ENCODE results near the gene ZNF740. TPM values are rescaled to one million over a fixed set of nuclear protein-coding genes. Genes with fewer than 3 reads are reported as not detected.

ZNF740 gene
- total and polyA plus RNA-seq, 2 donors (not counting 1 experiment from before 2014, with no cell fraction given) = 35.9 to 117 TPM

DNA sequence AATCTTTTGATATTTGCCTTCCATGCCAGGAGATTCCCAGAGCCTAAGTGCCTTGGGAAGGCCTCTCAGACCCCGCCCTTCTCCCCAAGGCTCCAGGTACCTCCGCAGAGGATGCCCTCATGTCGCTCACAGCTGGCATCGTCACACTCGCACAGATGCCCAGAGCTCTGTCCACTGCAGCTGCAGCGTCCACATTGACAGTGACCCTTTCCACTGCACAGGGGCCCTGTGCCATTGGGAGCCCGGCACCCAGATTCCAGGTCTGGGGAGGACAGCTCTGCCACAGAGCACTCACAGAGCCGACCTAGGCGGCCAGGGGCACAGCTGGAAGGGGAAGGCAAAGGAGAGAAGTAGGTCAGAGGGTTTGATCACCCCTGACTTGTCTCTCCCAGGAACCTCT, 12.5 kb downstream of the ZNF740 start:
- TF ChIP-seq, protein P1, sequence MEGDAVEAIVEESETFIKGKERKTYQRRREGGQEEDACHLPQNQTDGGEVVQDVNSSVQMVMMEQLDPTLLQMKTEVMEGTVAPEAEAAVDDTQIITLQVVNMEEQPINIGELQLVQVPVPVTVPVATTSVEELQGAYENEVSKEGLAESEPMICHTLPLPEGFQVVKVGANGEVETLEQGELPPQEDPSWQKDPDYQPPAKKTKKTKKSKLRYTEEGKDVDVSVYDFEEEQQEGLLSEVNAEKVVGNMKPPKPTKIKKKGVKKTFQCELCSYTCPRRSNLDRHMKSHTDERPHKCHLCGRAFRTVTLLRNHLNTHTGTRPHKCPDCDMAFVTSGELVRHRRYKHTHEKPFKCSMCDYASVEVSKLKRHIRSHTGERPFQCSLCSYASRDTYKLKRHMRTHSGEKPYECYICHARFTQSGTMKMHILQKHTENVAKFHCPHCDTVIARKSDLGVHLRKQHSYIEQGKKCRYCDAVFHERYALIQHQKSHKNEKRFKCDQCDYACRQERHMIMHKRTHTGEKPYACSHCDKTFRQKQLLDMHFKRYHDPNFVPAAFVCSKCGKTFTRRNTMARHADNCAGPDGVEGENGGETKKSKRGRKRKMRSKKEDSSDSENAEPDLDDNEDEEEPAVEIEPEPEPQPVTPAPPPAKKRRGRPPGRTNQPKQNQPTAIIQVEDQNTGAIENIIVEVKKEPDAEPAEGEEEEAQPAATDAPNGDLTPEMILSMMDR (IDR thresholded peaks at IDR 0.05) = no peak
- no peak for TF ChIP-seq EZH2 (IDR thresholded peaks at IDR 0.05; ENCODE audit: borderline replicate concordance, insufficient read depth, low read depth, low read length, poor library complexity, severe bottlenecking)
- CTCF ChIA-PET = interaction anchor here (0.6 to 7.7 kb wide), 3 partner anchors 9 to 112 kb away, joined by 3 to 84 read pairs (median 4); no protein-coding TSS in a partner anchor
- Histone ChIP-seq H4K20me1 (ENCODE audit: control insufficient read depth, insufficient read depth, low read length, poor library complexity, severe bottlenecking) (peaks cover 47% of the 10 kb centered on the region), H3K79me2 (ENCODE audit: control insufficient read depth, insufficient read depth, low read length) (peaks cover 3% of the 10 kb centered on the region), H3K9ac (ENCODE audit: low read length) (no peak overlapping the region), H3K4me3 (ENCODE audit: control extremely low read depth in 1 of 5, extremely low read depth in 1 of 5, insufficient read depth in 1 of 5, low read depth in 2 of 5, low read length in 4 of 5) (no peak overlapping the region), H3K27me3 (replicated peaks in 1 of 4; ENCODE audit: control extremely low read depth in 1 of 4, control insufficient read depth in 3 of 4, insufficient read depth in 4 of 4, low read length in 3 of 4) (no peaks in the 10 kb centered on the region), H3K27ac (ENCODE audit: low read length in 2 of 2) (no peak overlapping the region), H3K36me3 (replicated peaks in 1 of 2; ENCODE audit: control extremely low read depth in 1 of 2, control insufficient read depth in 1 of 2, extremely low read depth in 1 of 2, insufficient read depth in 2 of 2, low read length in 1 of 2) (peaks cover 0 to 81% of the 10 kb centered on the region in 2 experiments), H2AFZ (ENCODE audit: insufficient read depth, low read depth, low read length, poor library complexity, severe bottlenecking) (no peak overlapping the region), H3K4me2 (replicated peaks; ENCODE audit: low read depth, low read length, poor library complexity, severe bottlenecking) (no peak overlapping the region), H3K9me3 (ENCODE audit: control extremely low read depth in 1 of 3, control insufficient read depth in 2 of 3, insufficient read depth in 1 of 3, low read length in 2 of 3) (no peaks in the 10 kb centered on the region), H3K4me1 (ENCODE audit: control insufficient read depth in 2 of 2, insufficient read depth in 2 of 2, low read length in 2 of 2) (peaks cover 5 to 12% of the 10 kb centered on the region in 2 donors)
- ATAC-seq (ENCODE audit: low read depth) (no peak), DNase-seq (no peak)
- 100% methylated on average over 6 of the region's 9 CpGs for WGBS (ENCODE audit: insufficient coverage)
- Mint-ChIP-seq H3K4me3 (no peak overlapping the region), H3K27ac (no peak overlapping the region), H3K9me3 (ENCODE audit: insufficient read depth) (no peaks in the 10 kb centered on the region), H3K4me1 (peaks cover 19% of the 10 kb centered on the region), H3K27me3 (no peaks in the 10 kb centered on the region)
- intact Hi-C loops (cut with micrococcal nuclease) = no loop called here
- POLR2A ChIA-PET = no interaction called here

DNA sequence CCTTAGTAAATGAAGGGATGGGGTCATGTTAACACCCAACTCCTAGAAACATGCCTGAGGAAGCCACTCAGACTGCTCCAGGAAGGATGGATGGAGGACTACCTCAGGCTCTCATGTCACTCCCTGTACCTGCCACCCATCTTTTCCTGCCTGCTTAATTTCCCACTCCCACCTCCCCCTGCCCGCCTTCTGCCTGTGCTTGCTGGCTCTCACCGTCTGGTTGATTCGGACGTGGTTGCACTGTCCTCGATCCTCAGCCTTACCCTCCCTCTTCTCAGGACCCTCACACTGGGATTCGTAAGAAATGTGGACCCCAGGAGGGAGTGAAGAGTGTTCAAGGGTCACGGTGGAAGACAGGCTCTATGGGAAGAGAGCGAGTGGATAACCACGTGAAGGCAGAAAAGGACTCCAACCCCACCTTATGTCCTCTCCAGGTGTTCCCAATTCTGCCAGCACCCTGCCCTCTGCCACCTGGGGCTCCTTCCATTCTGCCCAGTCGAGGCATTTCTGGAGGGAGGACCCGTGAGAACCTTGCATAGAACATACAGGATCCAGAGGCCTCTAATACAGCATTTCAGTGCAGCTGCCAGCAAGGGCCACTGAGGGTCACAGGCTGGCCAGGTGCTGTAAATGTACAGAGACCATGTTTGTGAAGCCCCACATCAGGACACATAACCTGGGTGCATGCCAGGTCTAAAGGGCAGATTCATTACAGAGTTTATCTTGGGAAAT, 13.6 kb downstream of the ZNF740 start:
- Histone ChIP-seq H3K4me3 (ENCODE audit: control extremely low read depth in 1 of 5, extremely low read depth in 1 of 5, insufficient read depth in 1 of 5, low read depth in 2 of 5, low read length in 4 of 5) (no peak overlapping the region), H3K36me3 (replicated peaks in 1 of 2; ENCODE audit: control extremely low read depth in 1 of 2, control insufficient read depth in 1 of 2, extremely low read depth in 1 of 2, insufficient read depth in 2 of 2, low read length in 1 of 2) (peaks cover 0 to 80% of the 10 kb centered on the region in 2 experiments), H3K4me2 (replicated peaks; ENCODE audit: low read depth, low read length, poor library complexity, severe bottlenecking) (no peak overlapping the region), H3K27ac (ENCODE audit: low read length in 2 of 2) (no peak overlapping the region), H3K79me2 (ENCODE audit: control insufficient read depth, insufficient read depth, low read length) (peaks cover 12% of the 10 kb centered on the region), H3K9me3 (ENCODE audit: control extremely low read depth in 1 of 3, control insufficient read depth in 2 of 3, insufficient read depth in 1 of 3, low read length in 2 of 3) (no peaks in the 10 kb centered on the region), H2AFZ (ENCODE audit: insufficient read depth, low read depth, low read length, poor library complexity, severe bottlenecking) (no peak overlapping the region), H3K9ac (ENCODE audit: low read length) (no peak overlapping the region), H4K20me1 (ENCODE audit: control insufficient read depth, insufficient read depth, low read length, poor library complexity, severe bottlenecking) (peaks cover 53% of the 10 kb centered on the region), H3K27me3 (replicated peaks in 1 of 4; ENCODE audit: control extremely low read depth in 1 of 4, control insufficient read depth in 3 of 4, insufficient read depth in 4 of 4, low read length in 3 of 4) (no peaks in the 10 kb centered on the region), H3K4me1 (ENCODE audit: control insufficient read depth in 2 of 2, insufficient read depth in 2 of 2, low read length in 2 of 2) (peaks cover 16 to 23% of the 10 kb centered on the region in 2 donors)
- 96% methylated on average over 3 of the region's 11 CpGs for WGBS (ENCODE audit: insufficient coverage)
- no peak for DNase-seq
- no peak for ATAC-seq (ENCODE audit: low read depth)
- Mint-ChIP-seq H3K4me3 (no peak overlapping the region), H3K27me3 (no peaks in the 10 kb centered on the region), H3K4me1 (peaks cover 28% of the 10 kb centered on the region), H3K9me3 (ENCODE audit: insufficient read depth) (no peaks in the 10 kb centered on the region), H3K27ac (peak overlapping the region; percentile 66)
- intact Hi-C loops (cut with micrococcal nuclease) = no loop called here
- ChIA-PET CTCF (interaction anchor here (1.0 to 15.7 kb wide), 7 partner anchors 9 to 101 kb away, joined by 3 to 201 read pairs (median 4); partner anchors contain the start of genes CSAD, ITGB7 and PFDN5), POLR2A (no interaction called here)
- TF ChIP-seq EZH2 (IDR thresholded peaks at IDR 0.05; ENCODE audit: borderline replicate concordance, insufficient read depth, low read depth, low read length, poor library complexity, severe bottlenecking) = no peak
- TF ChIP-seq, protein P1 (IDR thresholded peaks at IDR 0.05) = no peak

Data from B cell (primary cell).